NCI-H146 (cell line): ENCODE measurements around the gene ALDH18A1.

Experiments
- DNase-seq: peaks from one replicate; lab custom pipeline; 2025; lab: John Stamatoyannopoulos, UW

The ALDH18A1 gene

DNA sequence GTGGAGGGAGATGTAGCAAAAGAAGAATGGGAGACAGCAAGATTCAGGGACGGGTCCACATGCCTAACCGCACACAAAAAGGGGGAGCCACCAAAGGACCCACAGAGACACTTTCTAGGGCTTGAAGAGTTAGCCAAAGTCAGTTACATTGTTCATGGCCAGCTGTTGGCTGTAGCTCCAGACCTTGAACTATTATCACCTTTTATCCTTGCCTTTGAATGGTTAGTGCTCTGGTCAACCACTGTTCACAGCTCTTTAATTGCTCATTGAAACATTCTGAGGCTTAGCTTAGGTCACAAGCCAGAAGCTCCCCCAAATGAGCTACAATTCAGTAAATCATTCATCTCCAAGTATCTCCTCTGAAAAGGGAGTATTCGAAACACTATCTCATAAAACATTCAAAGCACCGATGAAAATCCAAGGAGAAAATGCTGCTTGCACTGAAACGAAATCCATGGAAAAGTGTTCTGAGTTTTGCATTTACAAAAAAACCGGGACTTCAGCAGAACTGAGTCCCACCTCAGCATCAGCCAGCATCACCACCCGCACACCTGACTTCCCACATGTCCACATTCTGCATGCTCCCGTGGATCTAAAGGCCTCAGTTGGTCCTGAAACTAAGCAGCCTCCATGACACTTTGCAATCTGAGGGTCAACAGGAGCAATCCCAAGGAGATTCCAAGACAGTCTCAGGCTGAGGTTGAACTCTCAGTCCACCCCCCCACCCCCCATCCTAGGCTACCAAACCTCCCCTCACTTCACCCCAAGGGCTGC, 99.3 kb downstream of the ALDH18A1 start:
- no peak for DNase-seq
